GM23338 (cell line): ENCODE data around the gene ANKH. TPM values are rescaled to one million over a fixed set of nuclear protein-coding genes. Genes with fewer than 3 reads are reported as not detected.

Experiments used
- ATAC-seq: fragments of 200-7000 bp; cut with Tn5 transposase; 3 replicates; pipeline ENCODE4 v1.9.1; 2020
- DNase-seq: peaks from one replicate; pipeline ENCODE4 v3.0.0-alpha.2; 2015; ENCODE audit warnings: low spot score
- H2AFZ ChIP-seq: fragments of 200-600 bp; sonication (generic); 2 replicates; pipeline ENCODE4 v1.8.0; 2016; ENCODE audit warnings: antibody characterized with exemption, mild to moderate bottlenecking, moderate library complexity
- H3F3A ChIP-seq: fragments of 200-600 bp; sonication (generic); replicated peaks from 2 replicates; pipeline ENCODE4 v1.8.0; 2017; ENCODE audit warnings: antibody characterized with exemption, mixed run types, low read depth
- H3K27ac ChIP-seq: fragments of 200-600 bp; sonication (generic); 2 replicates; pipeline ENCODE4 v1.6.1; 2016; ENCODE audit warnings: low read depth
- H3K27me3 ChIP-seq: fragments of 200-600 bp; sonication (generic); 2 replicates; pipeline ENCODE4 v1.8.0; 2016; ENCODE audit warnings: mild to moderate bottlenecking, mixed run types, moderate library complexity; ENCODE audit not compliant: insufficient read depth
- H3K36me3 ChIP-seq: fragments of 200-600 bp; sonication (generic); 2 replicates; pipeline ENCODE4 v1.8.0; 2016; ENCODE audit warnings: mild to moderate bottlenecking; ENCODE audit not compliant: insufficient read depth
- H3K4me1 ChIP-seq: fragments of 200-600 bp; sonication (generic); 2 replicates; pipeline ENCODE4 v1.8.0; 2016; ENCODE audit warnings: mild to moderate bottlenecking, moderate library complexity; ENCODE audit not compliant: insufficient read depth
- H3K4me2 ChIP-seq: fragments of 200-600 bp; sonication (generic); 2 replicates; pipeline ENCODE4 v1.7.1; 2017; ENCODE audit warnings: mixed run types
- H3K4me3 ChIP-seq: fragments of 200-600 bp; sonication (generic); 2 replicates; pipeline ENCODE4 v1.6.1; 2016; ENCODE audit warnings: mixed run types
- H3K79me2 ChIP-seq: fragments of 200-600 bp; sonication (generic); replicated peaks from 2 replicates; pipeline ENCODE4 v1.8.0; 2017; ENCODE audit warnings: mild to moderate bottlenecking; ENCODE audit not compliant: insufficient read depth
- H3K9me2 ChIP-seq: fragments of 200-600 bp; sonication (generic); 2 replicates; pipeline ENCODE4 v1.8.0; 2017; ENCODE audit not compliant: insufficient read depth
- H4K20me1 ChIP-seq: fragments of 200-600 bp; sonication (generic); replicated peaks from 2 replicates; pipeline ENCODE4 v1.8.0; 2017; ENCODE audit warnings: mild to moderate bottlenecking; ENCODE audit not compliant: insufficient read depth
- H3K27ac Mint-ChIP-seq: 2 replicates; pipeline ENCODE4 v1.8.0; 2020; ENCODE audit warnings: inconsistent platforms, mild to moderate bottlenecking, moderate library complexity, mixed read lengths
- H3K27me3 Mint-ChIP-seq: 3 replicates; pipeline ENCODE4 v1.8.0; 2022; ENCODE audit warnings: low read depth, mild to moderate bottlenecking, moderate library complexity, mixed read lengths, inconsistent platforms; ENCODE audit not compliant: insufficient read depth, poor library complexity
- H3K36me3 Mint-ChIP-seq: 3 replicates; pipeline ENCODE4 v1.8.0; 2021; ENCODE audit warnings: low read depth, mild to moderate bottlenecking, inconsistent platforms, moderate library complexity, mixed read lengths
- H3K4me1 Mint-ChIP-seq: 3 replicates; pipeline ENCODE4 v1.8.0; 2020; ENCODE audit warnings: mild to moderate bottlenecking, inconsistent platforms, mixed read lengths
- H3K4me3 Mint-ChIP-seq: 3 replicates; pipeline ENCODE4 v1.8.0; 2021; ENCODE audit warnings: moderate library complexity, mild to moderate bottlenecking, inconsistent platforms, mixed read lengths
- H3K9me3 Mint-ChIP-seq: 3 replicates; pipeline ENCODE4 v1.8.0; 2020; ENCODE audit warnings: moderate library complexity, mild to moderate bottlenecking, inconsistent platforms, mixed read lengths
- CREB1 ChIP-seq: fragments of 250-450 bp; sonication (Bioruptor Pico); IDR thresholded peaks from 2 replicates; pipeline ENCODE4 v1.5.0; 2020; ENCODE audit warnings: low read depth, mild to moderate bottlenecking, moderate library complexity
- ETS1 ChIP-seq: IDR thresholded peaks from 2 replicates; pipeline ENCODE4 v1.6.1; 2016; ENCODE audit warnings: antibody characterized with exemption
- EZH2 ChIP-seq: fragments of 200-600 bp; sonication (generic); IDR thresholded peaks from one replicate; pipeline ENCODE4 v1.8.0; 2017; ENCODE audit warnings: antibody characterized with exemption, mild to moderate bottlenecking, low read depth; ENCODE audit not compliant: unreplicated experiment
- EZH2phosphoT487 ChIP-seq: fragments of 200-600 bp; sonication (generic); IDR thresholded peaks from one replicate; pipeline ENCODE4 v1.8.1; 2018; ENCODE audit warnings: antibody characterized with exemption; ENCODE audit not compliant: unreplicated experiment
- NANOG ChIP-seq: IDR thresholded peaks from 2 replicates; pipeline ENCODE4 v1.6.1; 2016; ENCODE audit warnings: antibody characterized with exemption, borderline replicate concordance
- POLR2AphosphoS5 ChIP-seq: IDR thresholded peaks from 2 replicates; pipeline ENCODE4 v1.6.1; 2016; ENCODE audit warnings: antibody characterized with exemption, low read depth
- STAT1 ChIP-seq: IDR thresholded peaks from one replicate; pipeline ENCODE4 v1.6.1; 2016; ENCODE audit warnings: antibody characterized with exemption; ENCODE audit not compliant: unreplicated experiment
- ZNF114 ChIP-seq: fragments of 250-450 bp; sonication (Bioruptor Pico); IDR thresholded peaks from 2 replicates; pipeline ENCODE4 v1.5.0; 2020; ENCODE audit warnings: mild to moderate bottlenecking, moderate library complexity
- ZNF331 ChIP-seq: fragments of 250-450 bp; sonication (Bioruptor Pico); IDR thresholded peaks from 2 replicates; pipeline ENCODE4 v1.5.0; 2020; ENCODE audit warnings: low read depth, mild to moderate bottlenecking, moderate library complexity
- ZNF462 ChIP-seq: fragments of 250-450 bp; sonication (Bioruptor Pico); IDR thresholded peaks from 2 replicates; pipeline ENCODE4 v1.5.0; 2020; ENCODE audit warnings: mild to moderate bottlenecking, moderate library complexity
- polyA plus RNA-seq: library from polyadenylated mRNA; unstranded; fragments of >200 nt; fragmentation: Nextera tagmentation; extraction: Ambion mirVana; gene quantifications from 2 replicates; pipeline ENCODE4 v1.2.1, GENCODE V29; 2016
- total RNA-seq: library from RNA; depleted of rRNA; stranded (reverse); fragments of >200 nt; shearing (Covaris generic); gene quantifications from 2 replicates; pipeline ENCODE4 v1.2.3, GENCODE V29; 2014

The ANKH gene
- total and polyA plus RNA-seq, 2 experiments from 2014 or later = 5.0 to 6.1 TPM

- no peaks in the 10 kb centered on the region for H3K9me3 Mint-ChIP-seq
- no peaks in the 10 kb centered on the region for H3K79me2 ChIP-seq
- no peaks in the 10 kb centered on the region for H3K36me3 ChIP-seq
- H4K20me1 ChIP-seq = no peaks in the 10 kb centered on the region
- H3K27ac ChIP-seq = no peak overlapping the region
- ATAC-seq (no peak), DNase-seq (no peak)
- H3K4me2 ChIP-seq = no peak overlapping the region
- H3F3A ChIP-seq = no peaks in the 10 kb centered on the region
- H3K4me1 Mint-ChIP-seq = peaks cover 11% of the 10 kb centered on the region
- TF ChIP-seq ZNF462 (no peak), CREB1 (CRISPR knock-in tag) (no peak), ETS1 (no peak), NANOG (no peak), ZNF331 (CRISPR knock-in tag) (no peak), EZH2phosphoT487 (no peak), POLR2AphosphoS5 (no peak), ZNF114 (CRISPR knock-in tag) (no peak), EZH2 (no peak), STAT1 (no peak)
- no peaks in the 10 kb centered on the region for H3K27me3 ChIP-seq
- H3K4me3 ChIP-seq = no peak overlapping the region
- H3K4me3 Mint-ChIP-seq = no peak overlapping the region
- H3K36me3 Mint-ChIP-seq = no peaks in the 10 kb centered on the region
- no peak overlapping the region for H2AFZ ChIP-seq
- H3K4me1 ChIP-seq = peaks cover 13% of the 10 kb centered on the region
- H3K27ac Mint-ChIP-seq = no peak overlapping the region
- H3K27me3 Mint-ChIP-seq = peaks cover 6% of the 10 kb centered on the region
- no peaks in the 10 kb centered on the region for H3K9me2 ChIP-seq
Observed at GRCh38 chr5:14735944-14736343, 135.6 kb downstream of the ANKH start.
